CD4-positive, alpha-beta T cell (primary cell): ENCODE measurements around the gene TLCD1. TPM values are rescaled to one million over a fixed set of nuclear protein-coding genes. Genes with fewer than 3 reads are reported as not detected.

Source experiments
- ATAC-seq: fragments of 200-7000 bp; cut with Tn5 transposase; one replicate; pipeline ENCODE4 v1.10.0; 2022; ENCODE audit warnings: mild to moderate bottlenecking; ENCODE audit not compliant: poor library complexity
- CTCF ChIA-PET: fragments of 350-600 bp; sonication (Branson Sonifier 250); formaldehyde crosslinking; loops from one replicate; lab custom pipeline; 2021; ENCODE audit warnings: antibody characterized with exemption, inconsistent platforms; lab: Charles Lee
- POLR2A ChIA-PET: fragments of 350-600 bp; sonication (Branson Sonifier 250); formaldehyde crosslinking; loops from one replicate; lab custom pipeline; 2021; ENCODE audit warnings: antibody characterized with exemption, inconsistent platforms; lab: Charles Lee
- DNase-seq, 14 experiments: peaks; one replicate each; pipeline ENCODE4 v3.0.0-alpha.2; 2013 to 2020; ENCODE audit warnings: mixed read lengths in 2 of 14
- H3K27ac ChIP-seq, 2 donors: one replicate each; pipeline versions ENCODE4 v1.5.1 to v1.7.0; 2013; ENCODE audit warnings: low read length in 2 of 2, low read depth in 1 of 2, mild to moderate bottlenecking in 1 of 2
- H3K27me3 ChIP-seq, 2 experiments: 1 replicate in 1 of 2; 2 replicates in 1 of 2; pipeline versions ENCODE4 v1.6.1 to v1.7.0; 2013; ENCODE audit warnings: low read length in 2 of 2, control low read depth in 1 of 2, mild to moderate bottlenecking in 1 of 2, moderate library complexity in 1 of 2; ENCODE audit not compliant: insufficient read depth in 2 of 2, control insufficient read depth in 1 of 2
- H3K36me3 ChIP-seq: one replicate; pipeline ENCODE4 v1.6.1; 2013; ENCODE audit warnings: low read length, control low read depth; ENCODE audit not compliant: insufficient read depth
- H3K4me1 ChIP-seq: one replicate; pipeline ENCODE4 v1.6.1; 2013; ENCODE audit warnings: low read length, control low read depth; ENCODE audit not compliant: insufficient read depth
- H3K4me3 ChIP-seq: one replicate; pipeline ENCODE4 v1.5.1; 2013; ENCODE audit warnings: mild to moderate bottlenecking, low read length, moderate library complexity
- H3K9me3 ChIP-seq, 2 experiments: 1 replicate in 1 of 2; 2 replicates in 1 of 2; pipeline versions ENCODE4 v1.6.1 to v1.7.0; 2013; ENCODE audit warnings: low read length in 2 of 2, mild to moderate bottlenecking in 2 of 2, control low read depth in 1 of 2, moderate library complexity in 1 of 2; ENCODE audit not compliant: control insufficient read depth in 1 of 2, insufficient read depth in 1 of 2
- H3K27ac Mint-ChIP-seq: one replicate; pipeline ENCODE4 v1.8.0; 2020; ENCODE audit warnings: mixed read lengths
- H3K27me3 Mint-ChIP-seq: one replicate; pipeline ENCODE4 v1.8.0; 2021; ENCODE audit warnings: mixed read lengths
- H3K36me3 Mint-ChIP-seq: one replicate; pipeline ENCODE4 v1.8.0; 2021; ENCODE audit warnings: low read depth, mixed read lengths
- H3K4me1 Mint-ChIP-seq: one replicate; pipeline ENCODE4 v1.8.0; 2021; ENCODE audit warnings: low read depth, mixed read lengths
- H3K4me3 Mint-ChIP-seq: one replicate; pipeline ENCODE4 v1.8.0; 2020; ENCODE audit warnings: mild to moderate bottlenecking, mixed read lengths
- H3K9me3 Mint-ChIP-seq: one replicate; pipeline ENCODE4 v1.8.0; 2020; ENCODE audit warnings: mixed read lengths
- CTCF ChIP-seq: fragments of 200-600 bp; IDR thresholded peaks from one replicate; pipeline ENCODE4 v1.8.0; 2022; ENCODE audit warnings: antibody characterized with exemption, mild to moderate bottlenecking
- intact Hi-C, 2 experiments: fragments of 100-400 bp; cut with DNase I in 1 of 2; cut with micrococcal nuclease in 1 of 2; formaldehyde crosslinking; loops; one replicate each; pipeline versions ENCODE4 v1.15.1 to v1.9.0; 2023 to 2025; cut with DNase I, micrococcal nuclease
- total RNA-seq, 174 experiments: library from RNA in 2 of 174; stranded (reverse) in 2 of 174; gene quantifications; one replicate each; pipeline ENCODE4 v1.2.3 and lab custom pipeline; 2021 to 2026

TLCD1 gene
- total RNA-seq, 2 experiments from 2014 or later = 0.39 to 0.60 TPM

DNA sequence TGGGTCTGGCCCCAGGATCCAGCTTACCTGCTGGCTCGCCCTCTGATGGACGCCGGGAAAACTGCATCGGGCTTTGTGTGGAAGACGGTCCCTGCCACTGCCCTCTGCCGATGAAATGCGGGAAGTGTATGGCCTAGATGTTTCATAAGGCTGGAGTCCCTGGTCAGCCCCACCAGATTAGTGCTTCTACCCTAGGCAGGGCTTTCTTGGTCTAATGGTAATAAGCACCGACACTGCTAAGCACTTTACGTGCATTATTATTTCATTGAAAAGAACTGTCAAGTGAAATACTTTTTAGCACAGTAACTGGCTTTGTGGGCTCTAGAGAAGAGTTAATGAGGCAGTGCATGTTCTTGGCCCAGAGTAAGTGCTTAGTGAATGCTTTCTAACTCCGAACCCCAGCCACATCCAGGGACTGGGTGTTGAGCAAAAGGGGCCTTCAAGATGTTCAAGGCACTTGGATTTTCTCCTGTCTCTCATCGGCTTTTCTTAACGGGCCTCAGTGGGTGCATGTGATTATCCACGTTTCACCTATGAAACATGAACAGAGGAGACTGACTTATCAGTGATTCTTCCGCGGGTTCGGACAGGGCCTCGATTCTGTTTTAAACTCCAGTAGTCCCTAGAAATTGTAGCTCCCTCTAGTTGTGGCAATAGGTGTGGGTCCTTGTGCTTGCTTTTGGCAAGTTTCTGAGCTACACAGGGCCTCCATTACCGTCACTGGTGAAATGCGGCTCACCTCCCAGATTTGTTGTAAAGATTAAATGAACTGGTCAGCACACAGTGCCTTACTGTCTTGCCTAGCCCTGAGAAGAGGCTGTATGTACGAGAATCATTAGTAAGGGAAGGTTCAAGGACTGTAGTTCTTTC is 24.4 kb upstream of the TLCD1 start:
- DNase-seq = peak; percentile 82 to 94 (median 86)
- intact Hi-C loops = loop anchor here (1.0 kb wide), 1 partner anchor 23 kb away; no protein-coding TSS in a partner anchor
- CTCF ChIA-PET = interaction anchor here (0.6 to 12.6 kb wide), 23 partner anchors 10 to 202 kb away, joined by 3 to 373 read pairs (median 4); partner anchors contain the start of genes DHRS13, FLOT2, NEK8 and PHF12
- peaks cover 22% of the 10 kb centered on the region for H3K36me3 Mint-ChIP-seq
- POLR2A ChIA-PET = interaction anchor here (0.6 to 13.8 kb wide), 3 partner anchors 22 to 197 kb away, joined by 3 to 268 read pairs (median 4); partner anchors contain the start of genes FLOT2, NEK8 and TLCD1
- H3K27me3 Mint-ChIP-seq = no peaks in the 10 kb centered on the region
- H3K27ac Mint-ChIP-seq = peak overlapping the region; percentile 70
- Histone ChIP-seq H3K36me3 (peaks cover 30% of the 10 kb centered on the region), H3K4me3 (no peak overlapping the region), H3K27ac (no peak overlapping the region), H3K27me3 (no peaks in the 10 kb centered on the region), H3K9me3 (no peaks in the 10 kb centered on the region), H3K4me1 (peaks cover 27% of the 10 kb centered on the region)
- H3K9me3 Mint-ChIP-seq = no peaks in the 10 kb centered on the region
- peak; percentile 100 for TF ChIP-seq CTCF
- ATAC-seq = peak; percentile 90
- peak overlapping the region; percentile 42 for H3K4me3 Mint-ChIP-seq
- H3K4me1 Mint-ChIP-seq = peaks cover 21% of the 10 kb centered on the region

GRCh38 chr17:28749516-28750177 is 23.6 kb upstream of the TLCD1 start:
- peaks cover 30% of the 10 kb centered on the region for H3K36me3 ChIP-seq
- H3K4me3 ChIP-seq = no peak overlapping the region
- TF ChIP-seq CTCF = no peak
- H3K4me1 ChIP-seq = peaks cover 35% of the 10 kb centered on the region
- ChIA-PET POLR2A (interaction anchor here (0.6 to 13.8 kb wide), 4 partner anchors 22 to 198 kb away, joined by 3 to 268 read pairs (median 4); partner anchors contain the start of genes FLOT2, NEK8, RPL23A and TLCD1), CTCF (interaction anchor here (0.6 to 12.6 kb wide), 22 partner anchors 9 to 203 kb away, joined by 3 to 373 read pairs (median 4); partner anchors contain the start of genes DHRS13, FLOT2, NEK8 and PHF12)
- no peak overlapping the region for H3K27ac ChIP-seq
- no peaks in the 10 kb centered on the region for H3K9me3 ChIP-seq
- H3K9me3 Mint-ChIP-seq = no peaks in the 10 kb centered on the region
- intact Hi-C loops = loop anchor here (1.0 to 10.0 kb wide), 2 partner anchors 22 to 835 kb away; partner anchors contain the start of gene GIT1 (in 1 of the 2)
- peak in 1 of 14 experiments; percentile 34 for DNase-seq
- peak overlapping the region; percentile 42 for H3K4me3 Mint-ChIP-seq
- peaks cover 22% of the 10 kb centered on the region for H3K36me3 Mint-ChIP-seq
- no peaks in the 10 kb centered on the region for H3K27me3 ChIP-seq
- ATAC-seq = no peak
- H3K27me3 Mint-ChIP-seq = no peaks in the 10 kb centered on the region
- H3K4me1 Mint-ChIP-seq = peaks cover 29% of the 10 kb centered on the region
- peak overlapping the region; percentile 70 for H3K27ac Mint-ChIP-seq
